Epithelial cell of esophagus (primary cell): ENCODE data around the gene AADACL4.
"Not testable (repeated sequence)": the region's sequence is repeated elsewhere in the genome, so short reads cannot be mapped to it uniquely, and the experiment has no call there.

Experiments used
- DNase-seq: peaks from one replicate; pipeline ENCODE4 v3.0.0; 2010; ENCODE audit warnings: low read depth
- H3K4me3 ChIP-seq: 2 replicates; pipeline ENCODE4 v1.5.1; 2011; ENCODE audit warnings: mild to moderate bottlenecking, low read length, control low read depth
- CTCF ChIP-seq: IDR thresholded peaks from 2 replicates; pipeline ENCODE4 v1.5.1; 2011; ENCODE audit warnings: low read depth, mild to moderate bottlenecking, low read length, control low read depth, inconsistent platforms; ENCODE audit not compliant: insufficient read depth; ENCODE audit errors: missing control alignments

Gene AADACL4

GRCh38 chr1:12709696-12710095 is 65.8 kb downstream of the AADACL4 start:
- no peak for DNase-seq
- H3K4me3 ChIP-seq: no peak overlapping the region
- no peak for TF ChIP-seq CTCF

GRCh38 chr1:12711536-12711935 is 67.7 kb downstream of the AADACL4 start:
- no peak for TF ChIP-seq CTCF
- DNase-seq: no peak
- H3K4me3 ChIP-seq: no peak overlapping the region

- no peak for DNase-seq
- no peak for TF ChIP-seq CTCF
Observed at GRCh38 chr1:12712076-12712475, 68.2 kb downstream of the AADACL4 start.

GRCh38 chr1:12712929-12713328 is 69.0 kb downstream of the AADACL4 start:
- TF ChIP-seq CTCF: no peak
- no peak overlapping the region for H3K4me3 ChIP-seq
- DNase-seq: no peak

More at GRCh38 chr1:12712076-12712475, 68.2 kb downstream of the AADACL4 start:
- no peak overlapping the region for H3K4me3 ChIP-seq

- not testable (repeated sequence) for DNase-seq, H3K4me3 ChIP-seq
Observed at GRCh38 chr1:12713651-12714050, 69.8 kb downstream of the AADACL4 start.

- no peak for TF ChIP-seq CTCF
- no peak overlapping the region for H3K4me3 ChIP-seq
- DNase-seq: no peak
Observed at GRCh38 chr1:12714710-12715475, 71.0 kb downstream of the AADACL4 start.

- DNase-seq: no peak
- TF ChIP-seq CTCF: no peak
- H3K4me3 ChIP-seq: no peak within 1 kb of the TSS
Observed at GRCh38 chr1:12715896-12716437, 72.1 kb downstream of the AADACL4 start, which contains the start of gene AADACL3. AADACL3 (plus strand) TSS chr1:12716110; CDS start chr1:12716177, 67 bp downstream.
